ENCODE measurements around the gene ISG20. TPM values are rescaled to one million over a fixed set of nuclear protein-coding genes. Genes with fewer than 3 reads are reported as not detected.

Gene ISG20
- total RNA-seq, 1 experiment from 2014 or later: 75.6 TPM

GRCh38 chr15:88653200-88654064 lies 14.6 kb downstream of the ISG20 start:
- no peak for TF ChIP-seq CTCF (IDR thresholded peaks at IDR 0.05; ENCODE audit: unreplicated experiment)
- Mint-ChIP-seq H3K36me3 (ENCODE audit: insufficient read depth, unreplicated experiment) (peaks cover 27% of the 10 kb centered on the region), H3K4me3 (ENCODE audit: low read depth, unreplicated experiment) (no peak overlapping the region), H3K27me3 (ENCODE audit: unreplicated experiment) (no peaks in the 10 kb centered on the region), H3K9me3 (ENCODE audit: low read depth, unreplicated experiment) (no peaks in the 10 kb centered on the region), H3K27ac (ENCODE audit: unreplicated experiment) (no peak overlapping the region), H3K4me1 (ENCODE audit: low read depth, unreplicated experiment) (peaks cover 26% of the 10 kb centered on the region)
- CTCF ChIA-PET: no interaction called here
- intact Hi-C loops (cut with micrococcal nuclease; ENCODE audit: unreplicated experiment): no loop called here
- DNase-seq: no peak
- BruUV-seq (replicated peaks): no TSS peak

GRCh38 chr15:88654430-88655102 lies 15.8 kb downstream of the ISG20 start:
- DNase-seq: no peak
- no peaks in the 10 kb centered on the region for H3K9me3 Mint-ChIP-seq (ENCODE audit: low read depth, unreplicated experiment)
- no peak overlapping the region for H3K4me3 Mint-ChIP-seq (ENCODE audit: low read depth, unreplicated experiment)
- no peaks in the 10 kb centered on the region for H3K27me3 Mint-ChIP-seq (ENCODE audit: unreplicated experiment)
- TF ChIP-seq CTCF (IDR thresholded peaks at IDR 0.05; ENCODE audit: unreplicated experiment): no peak
- intact Hi-C loops (cut with micrococcal nuclease; ENCODE audit: unreplicated experiment): loop anchor here (5.0 kb wide), 2 partner anchors 32 to 243 kb away; partner anchors contain the start of genes AEN and HAPLN3
- CTCF ChIA-PET: no interaction called here
- H3K36me3 Mint-ChIP-seq (ENCODE audit: insufficient read depth, unreplicated experiment): peaks cover 27% of the 10 kb centered on the region
- H3K27ac Mint-ChIP-seq (ENCODE audit: unreplicated experiment): no peak overlapping the region
- H3K4me1 Mint-ChIP-seq (ENCODE audit: low read depth, unreplicated experiment): peaks cover 26% of the 10 kb centered on the region
- no TSS peak for BruUV-seq (replicated peaks)

GRCh38 chr15:88655103-88655553 lies 16.3 kb downstream of the ISG20 start:
- no TSS peak for BruUV-seq (replicated peaks)
- intact Hi-C loops (cut with micrococcal nuclease; ENCODE audit: unreplicated experiment): loop anchor here (5.0 kb wide), 2 partner anchors 33 to 242 kb away; partner anchors contain the start of genes AEN and HAPLN3
- no peak for TF ChIP-seq CTCF (IDR thresholded peaks at IDR 0.05; ENCODE audit: unreplicated experiment)
- CTCF ChIA-PET: interaction anchor here (0.6 kb wide), 1 partner anchor 245 kb away, joined by 3 read pairs; no protein-coding TSS in a partner anchor
- Mint-ChIP-seq H3K27me3 (ENCODE audit: unreplicated experiment) (no peaks in the 10 kb centered on the region), H3K4me1 (ENCODE audit: low read depth, unreplicated experiment) (peaks cover 28% of the 10 kb centered on the region), H3K9me3 (ENCODE audit: low read depth, unreplicated experiment) (no peaks in the 10 kb centered on the region), H3K27ac (ENCODE audit: unreplicated experiment) (no peak overlapping the region), H3K4me3 (ENCODE audit: low read depth, unreplicated experiment) (no peak overlapping the region), H3K36me3 (ENCODE audit: insufficient read depth, unreplicated experiment) (peaks cover 26% of the 10 kb centered on the region)
- no peak for DNase-seq

GRCh38 chr15:88655800-88656488 lies 17.1 kb downstream of the ISG20 start:
- CTCF ChIA-PET: interaction anchor here (0.5 to 0.7 kb wide), 3 partner anchors 149 to 401 kb away, joined by 3 read pairs; no protein-coding TSS in a partner anchor
- Mint-ChIP-seq H3K27me3 (ENCODE audit: unreplicated experiment) (no peaks in the 10 kb centered on the region), H3K4me3 (ENCODE audit: low read depth, unreplicated experiment) (no peak overlapping the region), H3K4me1 (ENCODE audit: low read depth, unreplicated experiment) (peaks cover 34% of the 10 kb centered on the region), H3K9me3 (ENCODE audit: low read depth, unreplicated experiment) (no peaks in the 10 kb centered on the region), H3K27ac (ENCODE audit: unreplicated experiment) (no peak overlapping the region), H3K36me3 (ENCODE audit: insufficient read depth, unreplicated experiment) (peaks cover 23% of the 10 kb centered on the region)
- TF ChIP-seq CTCF (IDR thresholded peaks at IDR 0.05; ENCODE audit: unreplicated experiment): no peak
- DNase-seq: no peak
- intact Hi-C loops (cut with micrococcal nuclease; ENCODE audit: unreplicated experiment): loop anchor here (2.0 to 5.0 kb wide), 3 partner anchors 34 to 241 kb away; partner anchors contain the start of genes AEN and HAPLN3
- BruUV-seq (replicated peaks): no TSS peak
